MM.1S (cell line): Measurements from ENCODE around the gene STX1A.

ENCODE experiments used
- DNase-seq: peaks from one replicate; pipeline ENCODE4 v3.0.0-alpha.2; 2015
- H2AFZ ChIP-seq: fragments of 300-600 bp; sonication (generic); 2 replicates; pipeline ENCODE4 v1.6.0; 2016; ENCODE audit warnings: antibody characterized with exemption, low read length
- H3F3A ChIP-seq: fragments of 300-600 bp; sonication (generic); 2 replicates; pipeline ENCODE4 v1.6.1; 2016; ENCODE audit warnings: mild to moderate bottlenecking, antibody characterized with exemption, low read length, moderate library complexity, mixed read lengths; ENCODE audit not compliant: insufficient read depth
- H3K27ac ChIP-seq: fragments of 300-600 bp; sonication (generic); 2 replicates; pipeline ENCODE4 v1.5.1; 2016; ENCODE audit warnings: mild to moderate bottlenecking, low read length
- H3K27me3 ChIP-seq: fragments of 300-600 bp; sonication (generic); replicated peaks from 2 replicates; pipeline ENCODE4 v1.6.0; 2016; ENCODE audit warnings: low read length; ENCODE audit not compliant: insufficient read depth
- H3K36me3 ChIP-seq: fragments of 300-600 bp; sonication (generic); replicated peaks from 2 replicates; pipeline ENCODE4 v1.6.1; 2016; ENCODE audit warnings: mild to moderate bottlenecking, low read length, mixed read lengths; ENCODE audit not compliant: insufficient read depth
- H3K4me1 ChIP-seq: fragments of 300-600 bp; sonication (generic); 2 replicates; pipeline ENCODE4 v1.6.1; 2016; ENCODE audit warnings: low read length, mixed read lengths
- H3K4me2 ChIP-seq: fragments of 300-600 bp; sonication (generic); 2 replicates; pipeline ENCODE4 v1.6.0; 2016; ENCODE audit warnings: low read depth, low read length
- H3K4me3 ChIP-seq: fragments of 300-600 bp; sonication (generic); 2 replicates; pipeline ENCODE4 v1.5.1; 2016; ENCODE audit warnings: low read length, mixed read lengths
- H3K79me2 ChIP-seq: fragments of 300-600 bp; sonication (generic); 2 replicates; pipeline ENCODE4 v1.6.1; 2016; ENCODE audit warnings: mixed run types, low read length, mixed read lengths
- H3K9ac ChIP-seq: fragments of 300-600 bp; sonication (generic); 2 replicates; pipeline ENCODE4 v1.6.1; 2016; ENCODE audit warnings: low read length, mixed read lengths
- H3K9me2 ChIP-seq: fragments of 300-600 bp; sonication (generic); replicated peaks from 2 replicates; pipeline ENCODE4 v1.6.1; 2016; ENCODE audit warnings: mild to moderate bottlenecking, low read length, mixed read lengths; ENCODE audit not compliant: insufficient read depth
- H3K9me3 ChIP-seq: fragments of 300-600 bp; sonication (generic); replicated peaks from 2 replicates; pipeline ENCODE4 v1.6.1; 2016; ENCODE audit warnings: mild to moderate bottlenecking, low read length, mixed read lengths; ENCODE audit not compliant: insufficient read depth
- H4K20me1 ChIP-seq: fragments of 300-600 bp; sonication (generic); 2 replicates; pipeline ENCODE4 v1.6.1; 2016; ENCODE audit warnings: mild to moderate bottlenecking, low read length, moderate library complexity, mixed read lengths; ENCODE audit not compliant: insufficient read depth
- CTCF ChIP-seq: fragments of 300-600 bp; sonication (generic); IDR thresholded peaks from 2 replicates; pipeline ENCODE4 v1.5.1; 2016; ENCODE audit warnings: antibody characterized with exemption, low read length, mixed read lengths
- EZH2 ChIP-seq: fragments of 300-600 bp; sonication (generic); optimal IDR thresholded peaks from 2 replicates; pipeline ENCODE3; 2017; ENCODE audit warnings: low read depth, mild to moderate bottlenecking, antibody characterized with exemption, low read length, mixed read lengths
- EZH2phosphoT487 ChIP-seq: fragments of 300-600 bp; sonication (generic); IDR thresholded peaks from 2 replicates; pipeline ENCODE4 v1.6.1; 2018; ENCODE audit warnings: antibody characterized with exemption, low read length

Gene STX1A

DNA sequence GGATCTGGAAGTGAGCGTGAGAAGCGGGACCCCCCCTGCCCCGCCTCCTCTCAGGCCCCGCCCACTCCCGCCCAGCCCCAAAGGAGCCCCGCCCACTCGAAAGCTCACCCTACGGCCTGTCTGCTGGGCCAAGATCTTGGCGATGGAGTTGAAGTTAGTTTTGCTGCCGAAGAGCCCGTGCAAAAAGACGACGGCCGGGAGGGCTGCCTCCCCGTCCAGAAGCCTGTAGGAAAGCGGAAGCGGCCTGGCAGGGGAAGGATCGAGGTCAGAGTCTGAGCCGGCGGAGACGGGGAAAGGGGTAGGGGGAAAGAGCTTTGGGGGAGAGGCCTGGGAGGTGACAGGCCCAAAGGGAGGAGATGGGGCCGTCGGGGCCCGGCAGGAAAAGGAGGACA is 18.7 kb upstream of the STX1A start:
- peak overlapping the region; percentile 98 for H3K9ac ChIP-seq
- 0 out of 2 replicates have a peak, but pooled peaks cover 5% of the 10 kb centered on the region for H4K20me1 ChIP-seq
- peak overlapping the region; percentile 93 for H3K4me2 ChIP-seq
- no peak for TF ChIP-seq EZH2
- TF ChIP-seq CTCF, result no peak
- no peak for TF ChIP-seq EZH2phosphoT487
- peak overlapping the region; percentile 93 for H3K27ac ChIP-seq
- peaks cover 31% of the 10 kb centered on the region for H3K4me1 ChIP-seq
- peak overlapping the region; percentile 70 for H2AFZ ChIP-seq
- H3K79me2 ChIP-seq, result peaks cover 28% of the 10 kb centered on the region
- no peaks in the 10 kb centered on the region for H3K27me3 ChIP-seq
- H3K9me2 ChIP-seq, result no peaks in the 10 kb centered on the region
- no peaks in the 10 kb centered on the region for H3K9me3 ChIP-seq
- peak overlapping the region; percentile 95 for H3K4me3 ChIP-seq
- no peaks in the 10 kb centered on the region for H3K36me3 ChIP-seq
- peak; percentile 55 for DNase-seq
- H3F3A ChIP-seq, result peaks cover 11% of the 10 kb centered on the region

GRCh38 chr7:73737491-73738219 is 18.2 kb upstream of the STX1A start:
- Histone ChIP-seq H2AFZ (no peak overlapping the region), H3K4me3 (peak overlapping the region; percentile 95), H3K9me2 (no peaks in the 10 kb centered on the region), H4K20me1 (0 out of 2 replicates have a peak, but pooled peaks cover 5% of the 10 kb centered on the region), H3K9ac (peak overlapping the region; percentile 98; the same call in 1 of the 2 replicates), H3K36me3 (no peaks in the 10 kb centered on the region), H3K4me2 (peak overlapping the region; percentile 93), H3K9me3 (no peaks in the 10 kb centered on the region), H3K79me2 (peaks cover 28% of the 10 kb centered on the region), H3F3A (peaks cover 11% of the 10 kb centered on the region), H3K27ac (no peak overlapping the region; the same call in 1 of the 2 replicates), H3K4me1 (peaks cover 28% of the 10 kb centered on the region), H3K27me3 (no peaks in the 10 kb centered on the region)
- no peak for DNase-seq
- TF ChIP-seq EZH2phosphoT487, result no peak
- no peak for TF ChIP-seq CTCF
- TF ChIP-seq EZH2, result no peak

DNA sequence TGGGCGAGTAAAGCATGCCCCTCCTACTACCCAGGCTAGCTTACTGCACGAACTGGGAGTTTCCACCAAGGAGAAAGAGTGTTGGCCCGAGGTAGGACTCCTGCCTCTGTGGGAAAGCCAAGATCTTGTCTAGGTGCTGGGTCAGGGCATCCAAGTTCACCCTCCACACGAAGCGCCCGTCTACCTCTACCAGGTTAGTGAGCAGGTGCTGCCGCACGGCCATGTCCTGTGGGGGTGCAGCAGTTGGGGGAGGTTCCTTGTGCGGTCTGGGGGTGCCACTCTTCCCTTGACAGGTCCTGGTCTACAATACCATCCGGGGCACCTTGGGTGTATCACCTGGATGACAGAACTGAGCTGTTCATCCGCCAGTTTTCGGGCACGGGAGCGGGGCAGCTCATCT is 17.4 kb upstream of the STX1A start:
- H4K20me1 ChIP-seq, result 0 out of 2 replicates have a peak, but pooled peaks cover 5% of the 10 kb centered on the region
- H3K36me3 ChIP-seq, result no peaks in the 10 kb centered on the region
- H3K79me2 ChIP-seq, result peaks cover 24% of the 10 kb centered on the region
- H3K27me3 ChIP-seq, result no peaks in the 10 kb centered on the region
- H3F3A ChIP-seq, result peaks cover 11% of the 10 kb centered on the region
- no peak overlapping the region for H3K27ac ChIP-seq
- TF ChIP-seq EZH2 (no peak), CTCF (no peak), EZH2phosphoT487 (no peak)
- no peak overlapping the region for H3K4me3 ChIP-seq
- no peak for DNase-seq
- H3K4me2 ChIP-seq, result no peak overlapping the region
- no peaks in the 10 kb centered on the region for H3K9me2 ChIP-seq
- peaks cover 20% of the 10 kb centered on the region for H3K4me1 ChIP-seq
- no peak overlapping the region for H2AFZ ChIP-seq
- H3K9me3 ChIP-seq, result no peaks in the 10 kb centered on the region
- no peak overlapping the region for H3K9ac ChIP-seq
